ENCODE results near the gene SLC12A4. TPM values are rescaled to one million over a fixed set of nuclear protein-coding genes. Genes with fewer than 3 reads are reported as not detected.
A peak's percentile ranks its signal among the peaks of the same experiment; 100 is the strongest.

The SLC12A4 gene
- total and polyA plus RNA-seq, 2 of the 13 experiments (the other 11 are each of a cell fraction or from before 2014, with no cell fraction given): 65.1 to 84.3 TPM

DNA sequence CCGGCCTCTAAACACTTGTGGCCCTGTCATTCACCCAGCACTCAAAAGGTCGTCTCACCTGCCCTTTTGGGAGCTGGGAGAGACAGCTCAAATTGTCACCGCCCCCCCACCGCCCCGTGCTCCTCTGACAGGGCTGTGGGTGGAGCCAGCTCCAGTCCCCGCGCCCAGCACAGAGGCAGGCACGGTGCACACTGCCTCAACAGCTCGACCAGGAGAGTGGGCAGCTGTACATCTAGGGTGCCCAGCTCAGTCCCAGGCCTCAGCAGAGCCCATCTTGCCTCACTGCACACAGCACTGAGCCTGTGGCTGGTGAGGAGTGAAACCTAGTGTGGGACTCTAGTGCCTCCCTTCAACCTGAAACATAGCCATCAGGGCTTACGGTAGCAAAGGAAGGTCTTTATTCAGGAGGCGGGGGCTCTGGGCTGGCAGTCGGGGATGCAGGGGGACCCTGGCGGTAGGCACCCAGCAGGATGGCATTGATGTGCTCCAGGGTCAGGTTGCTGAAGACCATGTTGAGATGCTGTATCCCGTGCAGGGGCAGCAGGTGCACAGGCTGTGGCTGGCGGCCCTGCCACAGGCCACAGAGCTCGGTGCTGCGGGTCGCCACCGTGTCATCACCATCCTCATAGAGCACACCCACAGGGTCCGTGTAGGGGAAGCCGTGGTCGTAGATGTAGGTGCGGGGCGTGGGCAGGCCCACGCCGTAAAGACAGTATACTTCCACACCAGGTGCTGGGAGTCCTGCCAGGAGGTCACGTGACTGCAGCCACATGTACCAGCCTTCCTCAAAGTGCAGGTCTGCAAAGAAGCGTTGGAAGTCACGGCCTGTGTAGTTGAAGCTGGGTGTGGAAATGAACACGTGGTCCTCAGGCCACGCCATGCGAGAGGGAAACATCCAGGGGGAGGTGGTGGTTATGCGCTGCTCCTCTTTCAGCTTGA is 28.7 kb downstream of the SLC12A4 start (continued):
- TF ChIP-seq TRAFD1 (CRISPR knock-in tag; IDR thresholded peaks at IDR 0.05; ENCODE audit: borderline replicate concordance): no peak
- TF ChIP-seq ZNF768 (CRISPR knock-in tag; IDR thresholded peaks at IDR 0.05): peak; percentile 56
- TF ChIP-seq ZNF580 (CRISPR knock-in tag; IDR thresholded peaks at IDR 0.05; ENCODE audit: borderline replicate concordance, low read depth): no peak
- TF ChIP-seq, protein P1, sequence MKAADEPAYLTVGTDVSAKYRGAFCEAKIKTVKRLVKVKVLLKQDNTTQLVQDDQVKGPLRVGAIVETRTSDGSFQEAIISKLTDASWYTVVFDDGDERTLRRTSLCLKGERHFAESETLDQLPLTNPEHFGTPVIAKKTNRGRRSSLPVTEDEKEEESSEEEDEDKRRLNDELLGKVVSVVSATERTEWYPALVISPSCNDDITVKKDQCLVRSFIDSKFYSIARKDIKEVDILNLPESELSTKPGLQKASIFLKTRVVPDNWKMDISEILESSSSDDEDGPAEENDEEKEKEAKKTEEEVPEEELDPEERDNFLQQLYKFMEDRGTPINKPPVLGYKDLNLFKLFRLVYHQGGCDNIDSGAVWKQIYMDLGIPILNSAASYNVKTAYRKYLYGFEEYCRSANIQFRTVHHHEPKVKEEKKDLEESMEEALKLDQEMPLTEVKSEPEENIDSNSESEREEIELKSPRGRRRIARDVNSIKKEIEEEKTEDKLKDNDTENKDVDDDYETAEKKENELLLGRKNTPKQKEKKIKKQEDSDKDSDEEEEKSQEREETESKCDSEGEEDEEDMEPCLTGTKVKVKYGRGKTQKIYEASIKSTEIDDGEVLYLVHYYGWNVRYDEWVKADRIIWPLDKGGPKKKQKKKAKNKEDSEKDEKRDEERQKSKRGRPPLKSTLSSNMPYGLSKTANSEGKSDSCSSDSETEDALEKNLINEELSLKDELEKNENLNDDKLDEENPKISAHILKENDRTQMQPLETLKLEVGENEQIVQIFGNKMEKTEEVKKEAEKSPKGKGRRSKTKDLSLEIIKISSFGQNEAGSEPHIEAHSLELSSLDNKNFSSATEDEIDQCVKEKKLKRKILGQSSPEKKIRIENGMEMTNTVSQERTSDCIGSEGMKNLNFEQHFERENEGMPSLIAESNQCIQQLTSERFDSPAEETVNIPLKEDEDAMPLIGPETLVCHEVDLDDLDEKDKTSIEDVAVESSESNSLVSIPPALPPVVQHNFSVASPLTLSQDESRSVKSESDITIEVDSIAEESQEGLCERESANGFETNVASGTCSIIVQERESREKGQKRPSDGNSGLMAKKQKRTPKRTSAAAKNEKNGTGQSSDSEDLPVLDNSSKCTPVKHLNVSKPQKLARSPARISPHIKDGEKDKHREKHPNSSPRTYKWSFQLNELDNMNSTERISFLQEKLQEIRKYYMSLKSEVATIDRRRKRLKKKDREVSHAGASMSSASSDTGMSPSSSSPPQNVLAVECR (CRISPR knock-in tag; IDR thresholded peaks at IDR 0.05; ENCODE audit: borderline replicate concordance): no peak
- TF ChIP-seq, protein P2, sequence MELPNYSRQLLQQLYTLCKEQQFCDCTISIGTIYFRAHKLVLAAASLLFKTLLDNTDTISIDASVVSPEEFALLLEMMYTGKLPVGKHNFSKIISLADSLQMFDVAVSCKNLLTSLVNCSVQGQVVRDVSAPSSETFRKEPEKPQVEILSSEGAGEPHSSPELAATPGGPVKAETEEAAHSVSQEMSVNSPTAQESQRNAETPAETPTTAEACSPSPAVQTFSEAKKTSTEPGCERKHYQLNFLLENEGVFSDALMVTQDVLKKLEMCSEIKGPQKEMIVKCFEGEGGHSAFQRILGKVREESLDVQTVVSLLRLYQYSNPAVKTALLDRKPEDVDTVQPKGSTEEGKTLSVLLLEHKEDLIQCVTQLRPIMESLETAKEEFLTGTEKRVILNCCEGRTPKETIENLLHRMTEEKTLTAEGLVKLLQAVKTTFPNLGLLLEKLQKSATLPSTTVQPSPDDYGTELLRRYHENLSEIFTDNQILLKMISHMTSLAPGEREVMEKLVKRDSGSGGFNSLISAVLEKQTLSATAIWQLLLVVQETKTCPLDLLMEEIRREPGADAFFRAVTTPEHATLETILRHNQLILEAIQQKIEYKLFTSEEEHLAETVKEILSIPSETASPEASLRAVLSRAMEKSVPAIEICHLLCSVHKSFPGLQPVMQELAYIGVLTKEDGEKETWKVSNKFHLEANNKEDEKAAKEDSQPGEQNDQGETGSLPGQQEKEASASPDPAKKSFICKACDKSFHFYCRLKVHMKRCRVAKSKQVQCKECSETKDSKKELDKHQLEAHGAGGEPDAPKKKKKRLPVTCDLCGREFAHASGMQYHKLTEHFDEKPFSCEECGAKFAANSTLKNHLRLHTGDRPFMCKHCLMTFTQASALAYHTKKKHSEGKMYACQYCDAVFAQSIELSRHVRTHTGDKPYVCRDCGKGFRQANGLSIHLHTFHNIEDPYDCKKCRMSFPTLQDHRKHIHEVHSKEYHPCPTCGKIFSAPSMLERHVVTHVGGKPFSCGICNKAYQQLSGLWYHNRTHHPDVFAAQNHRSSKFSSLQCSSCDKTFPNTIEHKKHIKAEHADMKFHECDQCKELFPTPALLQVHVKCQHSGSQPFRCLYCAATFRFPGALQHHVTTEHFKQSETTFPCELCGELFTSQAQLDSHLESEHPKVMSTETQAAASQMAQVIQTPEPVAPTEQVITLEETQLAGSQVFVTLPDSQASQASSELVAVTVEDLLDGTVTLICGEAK (IDR thresholded peaks at IDR 0.05): no peak
- TF ChIP-seq, protein P2 (CRISPR knock-in tag; IDR thresholded peaks at IDR 0.05): 0 out of 2 replicates have a peak, but pooled peaks have one; percentile 50
- peak; percentile 72; the same call in 1 of the 2 replicates for TF ChIP-seq SAFB2 (CRISPR knock-in tag; IDR thresholded peaks at IDR 0.05; ENCODE audit: borderline replicate concordance, low read depth)
- no peak for TF ChIP-seq ZNF672 (CRISPR knock-in tag; IDR thresholded peaks at IDR 0.05)
- no peak for TF ChIP-seq NCOA5 (CRISPR knock-in tag; IDR thresholded peaks at IDR 0.05)
- TF ChIP-seq YEATS4 (CRISPR knock-in tag; IDR thresholded peaks at IDR 0.05; ENCODE audit: borderline replicate concordance): no peak
- TF ChIP-seq KMT2B (CRISPR knock-in tag; IDR thresholded peaks at IDR 0.05): no peak
- TF ChIP-seq ZNF713 (CRISPR knock-in tag; IDR thresholded peaks at IDR 0.05): no peak
